GM12878 (cell line): ENCODE results near the gene MUC5AC. TPM values are rescaled to one million over a fixed set of nuclear protein-coding genes. Genes with fewer than 3 reads are reported as not detected.

Experiments
- ATAC-seq: fragments of 200-7000 bp; cut with Tn5 transposase; 3 replicates; pipeline ENCODE4 v1.9.1; 2020; ENCODE audit warnings: mild to moderate bottlenecking, moderate library complexity
- BruUV-seq: library from RNA; stranded (reverse); fragments of 400-500 nt; replicated peaks from 2 replicates; lab custom pipeline; 2021; lab: Mats Ljungman, UMichigan
- CTCF ChIA-PET: fragments of 300-600 bp; sonication (Branson Sonifier 250); formaldehyde crosslinking; extraction: SDS; loops from one replicate; lab custom pipeline; 2021; ENCODE audit warnings: inconsistent platforms; lab: Yijun Ruan, JAX
- POLR2A ChIA-PET: fragments of 350-600 bp; formaldehyde crosslinking; extraction: SDS; loops from one replicate; lab custom pipeline; 2021; ENCODE audit warnings: inconsistent platforms; lab: Charles Lee
- RAD21 ChIA-PET: fragments of 300-600 bp; sonication (Branson Sonifier 250); formaldehyde crosslinking; loops from one replicate; lab custom pipeline; 2023; ENCODE audit warnings: antibody characterized with exemption; ENCODE audit not compliant: unreplicated experiment; lab: Charles Lee
- SMC1A ChIA-PET: fragments of 300-600 bp; sonication (Branson Sonifier 250); formaldehyde crosslinking; loops from one replicate; lab custom pipeline; 2023; ENCODE audit not compliant: unreplicated experiment, uncharacterized antibody; lab: Charles Lee
- DNase-seq: peaks from one replicate; pipeline ENCODE4 v3.0.0-alpha.2; 2011; ENCODE audit warnings: low read depth, low spot score
- FAIRE-seq: peaks from 3 replicates; lab custom pipeline; 2011; peaks lifted over from hg19 to GRCh38; lab: Jason Lieb, UNC
- H2AFZ ChIP-seq: 2 replicates; pipeline ENCODE4 v1.6.0; 2011; ENCODE audit warnings: low read depth, low read length, control low read depth; ENCODE audit not compliant: control insufficient read depth
- H3K27ac ChIP-seq: 2 replicates; pipeline ENCODE4 v1.5.1; 2011; ENCODE audit warnings: control low read depth; ENCODE audit not compliant: control insufficient read depth, insufficient read depth
- H3K27me3 ChIP-seq, 2 experiments: replicated peaks in 1 of 2; 2 replicates each; pipeline versions ENCODE4 v1.6.0 to v1.6.1; 2011; ENCODE audit warnings: low read length in 1 of 2; ENCODE audit not compliant: control insufficient read depth in 2 of 2, insufficient read depth in 2 of 2
- H3K36me3 ChIP-seq, 2 experiments: 2 replicates each; pipeline ENCODE4 v1.5.1; 2011; ENCODE audit warnings: low read length in 1 of 2; ENCODE audit not compliant: control insufficient read depth in 2 of 2, insufficient read depth in 2 of 2
- H3K4me1 ChIP-seq: 2 replicates; pipeline ENCODE4 v1.6.1; 2011; ENCODE audit warnings: mild to moderate bottlenecking, low read length, moderate library complexity, mixed read lengths; ENCODE audit not compliant: control insufficient read depth, insufficient read depth
- H3K4me2 ChIP-seq: 2 replicates; pipeline ENCODE4 v1.6.0; 2011; ENCODE audit warnings: control low read depth; ENCODE audit not compliant: control insufficient read depth, insufficient read depth
- H3K4me3 ChIP-seq: fragments of 200-600 bp; sonication (generic); 2 replicates; pipeline ENCODE4 v1.5.1; 2016
- H3K79me2 ChIP-seq: 2 replicates; pipeline ENCODE4 v1.6.0; 2011; ENCODE audit warnings: low read length; ENCODE audit not compliant: control insufficient read depth, insufficient read depth
- H3K9ac ChIP-seq: 2 replicates; pipeline ENCODE4 v1.8.0; 2011; ENCODE audit warnings: low read length, control low read depth, mixed read lengths; ENCODE audit not compliant: control insufficient read depth, insufficient read depth
- H3K9me3 ChIP-seq: replicated peaks from 3 replicates; pipeline ENCODE4 v1.5.1; 2011; ENCODE audit warnings: mild to moderate bottlenecking, low read length; ENCODE audit not compliant: control insufficient read depth, insufficient read depth
- H4K20me1 ChIP-seq: 2 replicates; pipeline ENCODE4 v1.6.0; 2011; ENCODE audit not compliant: control insufficient read depth, insufficient read depth
- ASH2L ChIP-seq: fragments of 300-600, 200-600 bp; sonication (generic); IDR thresholded peaks from 2 replicates; pipeline ENCODE4 v1.6.1; 2017; ENCODE audit warnings: low read depth, mild to moderate bottlenecking, borderline replicate concordance
- CBFB ChIP-seq: IDR thresholded peaks from 2 replicates; pipeline ENCODE4 v1.6.1; 2016; ENCODE audit warnings: antibody characterized with exemption, low read depth
- CHD2 ChIP-seq: IDR thresholded peaks from 2 replicates; pipeline ENCODE4 v1.6.1; 2011; ENCODE audit warnings: low read depth, low read length, improper control_type of control experiment, borderline replicate concordance
- IKZF1 ChIP-seq: fragments of 450-650 bp; conservative IDR thresholded peaks from 2 replicates; pipeline ENCODE4 v1.6.1; 2017; ENCODE audit warnings: antibody characterized with exemption, mild to moderate bottlenecking
- MEF2B ChIP-seq: fragments of 450-650 bp; IDR thresholded peaks from 2 replicates; pipeline ENCODE4 v1.6.1; 2018; ENCODE audit warnings: mild to moderate bottlenecking, moderate library complexity; ENCODE audit not compliant: partially characterized antibody, poor library complexity, severe bottlenecking
- MYB ChIP-seq: fragments of 150-350 bp; IDR thresholded peaks from 2 replicates; pipeline ENCODE4 v1.6.1; 2014; ENCODE audit warnings: mild to moderate bottlenecking, low read depth, low read length, borderline replicate concordance
- NR2C2 ChIP-seq: IDR thresholded peaks from 2 replicates; pipeline ENCODE4 v1.6.1; 2011; ENCODE audit warnings: borderline replicate concordance, low read depth; ENCODE audit not compliant: control insufficient read depth, insufficient read length
- RB1 ChIP-seq: fragments of 450-650 bp; formaldehyde crosslinking; IDR thresholded peaks from 2 replicates; pipeline ENCODE4 v1.6.1; 2017; ENCODE audit warnings: mild to moderate bottlenecking, borderline replicate concordance
- RFX5 ChIP-seq: IDR thresholded peaks from 2 replicates; pipeline ENCODE4 v1.6.1; 2011; ENCODE audit warnings: low read depth, low read length, improper control_type of control experiment
- WRNIP1 ChIP-seq: IDR thresholded peaks from 2 replicates; pipeline ENCODE4 v1.6.1; 2011; ENCODE audit warnings: low read depth, low read length, improper control_type of control experiment, borderline replicate concordance
- YY1 ChIP-seq: IDR thresholded peaks from 2 replicates; pipeline ENCODE4 v1.6.1; 2011; ENCODE audit warnings: low read depth, mild to moderate bottlenecking, low read length
- ZBED1 ChIP-seq: IDR thresholded peaks from 2 replicates; pipeline ENCODE4 v1.6.1; 2016; ENCODE audit warnings: borderline replicate concordance
- WGBS: methylation state at CpG from one replicate; pipeline ENCODE4 v1.1.6; 2016; ENCODE audit warnings: low lambda C conversion rate; ENCODE audit not compliant: insufficient replicate concordance, insufficient coverage; ENCODE audit errors: missing lambda C conversion rate; 5-methylcytosine and 5-hydroxymethylcytosine counted together
- in situ Hi-C: fragments of 300-500 bp; cut with MboI; formaldehyde crosslinking; loops from 9 replicates; pipeline ENCODE4 v1.14.3; 2018; ENCODE audit warnings: mixed read lengths
- intact Hi-C: fragments of 100-400 bp; cut with micrococcal nuclease; formaldehyde crosslinking; loops from one replicate; pipeline ENCODE4 v1.14.2; 2022; ENCODE audit not compliant: unreplicated experiment
- polyA plus RNA-seq, 11 experiments: library from polyadenylated mRNA; depleted of rRNA in 4 of 11; unstranded in 6 of 11; stranded (reverse) in 5 of 11; fragments of >200 nt; fragmentation: Nextera tagmentation in 4 of 11; fragmentation: Illumina TruSeq in 1 of 11; extraction: Ambion mirVana in 4 of 11; extraction: Trizol in 1 of 11; gene quantifications; 1 replicate in 1 of 11; 2 replicates in 10 of 11; pipeline versions ENCODE4 v1.2.1 to v1.2.3, GENCODE V29; 2011 to 2016; ENCODE audit warnings: inconsistent platforms in 2 of 11, missing spikeins in 2 of 11, low read depth in 1 of 11
- total RNA-seq, 4 experiments: library from RNA; depleted of rRNA in 3 of 4; stranded (reverse); fragments of >200 nt in 3 of 4; fragmentation: Illumina TruSeq in 1 of 4; extraction: Trizol in 1 of 4; gene quantifications; 2 replicates each; pipeline versions ENCODE4 v1.2.1 to v1.2.3, GENCODE V29; 2013 to 2021
- TF ChIP-seq, protein P1 (sequence below): fragments of 450-650 bp; IDR thresholded peaks from 2 replicates; pipeline ENCODE4 v1.6.1; 2016; ENCODE audit warnings: mild to moderate bottlenecking

Gene MUC5AC
- total and polyA plus RNA-seq, 10 of the 15 experiments (the other 5 are each of a cell fraction or from before 2014, with no cell fraction given) = under 0.01 to 0.01 TPM; not detected in 8

DNA sequence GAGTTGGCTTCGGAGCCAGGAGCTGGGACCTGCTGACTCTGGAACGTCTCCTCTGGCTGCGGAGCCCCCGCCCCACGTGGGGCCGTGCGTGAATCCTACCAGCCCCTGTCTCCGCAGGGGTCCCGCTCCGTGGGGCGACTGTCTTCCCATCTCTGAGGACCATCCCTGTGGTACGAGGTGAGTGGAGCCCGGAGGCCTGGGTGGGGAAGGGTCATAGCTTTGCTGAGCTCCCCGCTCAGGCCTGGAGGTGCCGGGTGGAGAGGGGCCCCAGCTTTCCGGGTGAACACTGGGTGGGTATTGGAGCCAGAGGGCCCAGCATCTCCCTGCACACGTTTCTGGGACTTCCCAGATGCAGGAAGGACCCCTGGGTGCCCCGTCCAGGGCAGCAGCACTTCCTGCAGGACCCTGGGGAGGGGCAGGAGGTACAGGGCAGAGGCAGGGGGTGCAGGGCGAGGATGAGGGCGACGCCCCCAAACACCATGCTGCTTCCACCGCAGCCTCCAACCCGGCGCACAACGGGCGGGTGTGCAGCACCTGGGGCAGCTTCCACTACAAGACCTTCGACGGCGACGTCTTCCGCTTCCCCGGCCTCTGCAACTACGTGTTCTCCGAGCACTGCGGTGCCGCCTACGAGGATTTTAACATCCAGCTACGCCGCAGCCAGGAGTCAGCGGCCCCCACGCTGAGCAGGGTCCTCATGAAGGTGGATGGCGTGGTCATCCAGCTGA lies 3.8 kb downstream of the MUC5AC start:
- TF ChIP-seq WRNIP1 = no peak
- no peak for TF ChIP-seq RFX5
- TF ChIP-seq YY1 = no peak
- TF ChIP-seq NR2C2 = no peak
- no peak for TF ChIP-seq RB1
- TF ChIP-seq ASH2L = no peak
- no peak for TF ChIP-seq IKZF1
- no peak for TF ChIP-seq ZBED1
- no peak for TF ChIP-seq CBFB
- TF ChIP-seq, protein P1, sequence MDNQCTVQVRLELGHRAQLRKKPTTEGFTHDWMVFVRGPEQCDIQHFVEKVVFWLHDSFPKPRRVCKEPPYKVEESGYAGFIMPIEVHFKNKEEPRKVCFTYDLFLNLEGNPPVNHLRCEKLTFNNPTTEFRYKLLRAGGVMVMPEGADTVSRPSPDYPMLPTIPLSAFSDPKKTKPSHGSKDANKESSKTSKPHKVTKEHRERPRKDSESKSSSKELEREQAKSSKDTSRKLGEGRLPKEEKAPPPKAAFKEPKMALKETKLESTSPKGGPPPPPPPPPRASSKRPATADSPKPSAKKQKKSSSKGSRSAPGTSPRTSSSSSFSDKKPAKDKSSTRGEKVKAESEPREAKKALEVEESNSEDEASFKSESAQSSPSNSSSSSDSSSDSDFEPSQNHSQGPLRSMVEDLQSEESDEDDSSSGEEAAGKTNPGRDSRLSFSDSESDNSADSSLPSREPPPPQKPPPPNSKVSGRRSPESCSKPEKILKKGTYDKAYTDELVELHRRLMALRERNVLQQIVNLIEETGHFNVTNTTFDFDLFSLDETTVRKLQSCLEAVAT = no peak
- TF ChIP-seq MYB = no peak
- no peak for TF ChIP-seq MEF2B
- TF ChIP-seq CHD2 = no peak
- no TSS peak for BruUV-seq
- ChIA-PET RAD21 (no interaction called here), POLR2A (no interaction called here), SMC1A (no interaction called here), CTCF (no interaction called here)
- H3K9me3 ChIP-seq = no peaks in the 10 kb centered on the region
- H3K4me1 ChIP-seq = no peaks in the 10 kb centered on the region
- H3K36me3 ChIP-seq = no peaks in the 10 kb centered on the region
- H3K27me3 ChIP-seq = no peaks in the 10 kb centered on the region
- FAIRE-seq (no peak), ATAC-seq (no peak), DNase-seq (no peak)
- H4K20me1 ChIP-seq = no peaks in the 10 kb centered on the region
- in situ Hi-C loops = loop anchor here (5.0 kb wide), 1 partner anchor 51 kb away; no protein-coding TSS in a partner anchor
- no peak overlapping the region for H3K4me3 ChIP-seq
- 50% methylated on average over 21 of the region's 42 CpGs for WGBS
- intact Hi-C loops = no loop called here
- H2AFZ ChIP-seq = no peak overlapping the region
- H3K4me2 ChIP-seq = no peak overlapping the region
- no peaks in the 10 kb centered on the region for H3K79me2 ChIP-seq
- no peak overlapping the region for H3K27ac ChIP-seq
- no peak overlapping the region for H3K9ac ChIP-seq
